HG03575 (cell line): Measurements from ENCODE around the gene SDSL.

Source experiments
- ATAC-seq: cut with Tn5 transposase; IDR thresholded peaks from one replicate; pipeline ENCODE4 v1.9.1; 2021; ENCODE audit not compliant: unreplicated experiment, insufficient number of reproducible peaks, low FRiP score; ENCODE audit errors: extremely low read depth

The SDSL gene, protein sequence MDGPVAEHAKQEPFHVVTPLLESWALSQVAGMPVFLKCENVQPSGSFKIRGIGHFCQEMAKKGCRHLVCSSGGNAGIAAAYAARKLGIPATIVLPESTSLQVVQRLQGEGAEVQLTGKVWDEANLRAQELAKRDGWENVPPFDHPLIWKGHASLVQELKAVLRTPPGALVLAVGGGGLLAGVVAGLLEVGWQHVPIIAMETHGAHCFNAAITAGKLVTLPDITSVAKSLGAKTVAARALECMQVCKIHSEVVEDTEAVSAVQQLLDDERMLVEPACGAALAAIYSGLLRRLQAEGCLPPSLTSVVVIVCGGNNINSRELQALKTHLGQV

DNA sequence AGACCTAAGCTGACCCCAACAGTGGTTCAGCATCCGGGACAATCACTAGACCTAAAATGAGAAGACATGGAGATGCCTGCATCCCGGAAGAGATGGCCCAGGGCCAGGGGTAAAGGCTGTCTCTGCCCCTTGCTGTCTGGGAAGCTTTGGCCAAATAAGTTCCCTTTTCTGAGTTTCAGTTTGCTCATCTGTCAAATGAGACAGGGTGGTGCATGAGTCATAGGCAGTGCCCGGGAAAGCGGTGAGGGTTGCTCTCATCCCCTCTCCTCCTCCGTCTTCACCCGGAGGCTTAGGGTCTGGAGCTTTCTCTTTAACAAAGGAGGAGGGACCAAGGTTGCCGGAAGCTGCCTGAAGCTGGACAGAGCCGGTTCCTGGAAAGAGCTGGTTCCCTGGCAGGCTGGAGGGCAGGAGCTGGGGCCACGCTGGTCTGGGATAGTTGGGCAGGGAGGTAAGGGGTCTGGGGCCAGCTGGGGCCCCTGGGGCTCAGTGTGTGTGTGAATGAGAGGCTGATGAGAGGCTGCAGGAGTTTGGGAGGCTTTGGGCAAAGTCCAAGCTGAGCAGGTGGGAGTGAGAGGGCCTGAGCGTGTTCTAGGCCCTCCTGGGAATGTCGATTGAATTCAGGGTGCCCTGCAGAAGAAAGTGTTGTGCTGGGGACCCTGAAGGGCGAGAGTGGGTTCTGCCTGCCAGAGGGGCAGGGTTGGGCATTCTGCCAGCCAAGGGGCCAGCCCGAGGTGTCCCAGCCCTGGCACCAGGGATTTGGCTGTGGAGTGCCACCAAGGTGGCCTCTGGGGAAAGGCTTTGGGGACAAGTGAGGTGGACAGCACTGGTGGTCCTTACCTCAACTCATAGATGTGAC is at the start of gene SDSL:
Gene SDSL, plus strand, starts transcription at position 351 of the 856 bp plus-strand sequence. CDS start 5,603 bp downstream, outside the sequence.
- peak; percentile 73 for ATAC-seq

DNA sequence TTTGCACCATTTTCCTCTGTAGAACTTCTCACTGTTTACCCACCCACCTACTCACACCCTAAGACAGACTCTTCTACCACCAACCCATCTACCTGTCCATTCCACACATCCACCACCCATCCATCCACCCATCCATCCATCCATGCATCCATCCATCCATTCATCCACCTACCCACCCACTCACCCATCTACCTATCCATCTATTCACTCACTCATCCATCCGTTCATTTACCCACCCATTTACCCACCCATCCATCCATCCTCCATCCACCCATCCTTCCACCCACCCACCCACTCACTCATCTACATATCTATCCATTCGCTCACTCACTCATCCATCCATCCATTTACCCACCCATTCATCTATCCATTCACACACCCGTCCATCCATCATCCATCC is 48.7 kb upstream of the SDSL start:
- ATAC-seq = no peak

- no peak for ATAC-seq
These were observed 48.2 kb upstream of the SDSL start for GRCh38 chr12:113373969-113374368.

DNA sequence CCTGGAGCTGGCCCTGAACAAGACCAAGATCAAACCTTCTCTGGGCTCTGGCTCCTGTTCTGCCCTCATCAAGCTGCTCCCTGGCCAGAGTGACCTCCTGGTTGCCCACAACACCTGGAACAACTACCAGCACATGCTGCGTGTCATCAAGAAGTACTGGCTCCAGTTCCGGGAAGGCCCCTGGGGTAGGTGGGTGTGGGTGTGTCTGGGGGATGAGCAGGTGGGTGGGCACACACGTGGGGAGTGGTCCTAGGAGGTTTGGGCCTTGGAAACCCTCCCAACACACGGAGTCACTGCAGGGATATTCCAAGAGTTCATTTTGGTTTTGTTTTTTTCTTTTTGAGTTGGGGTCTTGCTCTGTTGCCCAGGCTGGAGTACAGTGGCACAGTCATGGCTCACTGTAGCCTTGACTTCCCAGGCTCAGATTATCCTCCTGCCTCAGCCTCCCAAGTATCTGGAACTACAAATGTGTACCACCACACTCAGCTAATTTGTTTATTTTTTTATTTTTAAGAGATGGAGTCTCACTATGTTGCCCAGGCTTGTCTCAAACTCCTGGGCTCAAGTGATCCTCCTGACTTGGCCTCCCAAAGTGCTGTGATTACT is 47.3 kb upstream of the SDSL start:
- ATAC-seq = no peak

- ATAC-seq = no peak
These were observed 43.9 kb upstream of the SDSL start for GRCh38 chr12:113378291-113378690.

- ATAC-seq = no peak
These were observed 41.0 kb upstream of the SDSL start for GRCh38 chr12:113381220-113381619.

DNA sequence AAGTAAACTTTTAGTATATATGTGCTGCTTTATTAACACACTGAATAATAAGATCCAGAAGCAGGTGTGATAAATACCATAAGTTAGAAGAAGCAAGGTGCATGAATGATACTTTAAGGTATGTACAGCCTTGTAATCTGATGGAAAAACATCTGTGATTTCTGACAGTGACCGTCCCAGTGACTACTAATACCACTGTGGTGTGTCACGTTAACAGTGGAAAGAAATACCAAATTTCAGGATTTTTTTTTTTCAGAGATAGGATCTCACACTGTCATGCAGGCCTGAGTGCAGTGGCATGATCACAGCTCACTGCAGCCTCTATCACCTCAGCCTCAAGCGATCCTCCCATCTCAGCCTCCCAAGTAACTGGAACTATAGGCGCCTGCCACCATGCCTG is 40.0 kb upstream of the SDSL start:
- no peak for ATAC-seq

DNA sequence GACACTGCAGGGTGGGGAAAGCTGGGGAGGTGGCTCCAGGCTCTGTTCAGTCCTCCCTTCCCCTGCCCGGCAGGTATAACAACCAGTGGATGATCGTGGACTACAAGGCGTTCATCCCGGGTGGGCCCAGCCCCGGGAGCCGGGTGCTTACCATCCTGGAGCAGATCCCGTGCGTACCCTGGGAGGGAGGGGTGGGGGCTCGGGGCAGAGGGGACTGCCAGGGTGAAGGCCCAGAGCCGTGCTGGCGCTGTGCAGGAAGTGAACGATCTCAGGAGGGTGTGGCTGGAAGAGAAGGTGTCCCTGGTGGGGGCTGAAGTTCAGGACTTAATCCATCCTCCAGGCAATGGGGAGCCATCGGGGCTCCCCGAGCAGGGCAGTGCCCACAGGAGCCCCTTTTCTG is 37.4 kb upstream of the SDSL start:
- no peak for ATAC-seq

DNA sequence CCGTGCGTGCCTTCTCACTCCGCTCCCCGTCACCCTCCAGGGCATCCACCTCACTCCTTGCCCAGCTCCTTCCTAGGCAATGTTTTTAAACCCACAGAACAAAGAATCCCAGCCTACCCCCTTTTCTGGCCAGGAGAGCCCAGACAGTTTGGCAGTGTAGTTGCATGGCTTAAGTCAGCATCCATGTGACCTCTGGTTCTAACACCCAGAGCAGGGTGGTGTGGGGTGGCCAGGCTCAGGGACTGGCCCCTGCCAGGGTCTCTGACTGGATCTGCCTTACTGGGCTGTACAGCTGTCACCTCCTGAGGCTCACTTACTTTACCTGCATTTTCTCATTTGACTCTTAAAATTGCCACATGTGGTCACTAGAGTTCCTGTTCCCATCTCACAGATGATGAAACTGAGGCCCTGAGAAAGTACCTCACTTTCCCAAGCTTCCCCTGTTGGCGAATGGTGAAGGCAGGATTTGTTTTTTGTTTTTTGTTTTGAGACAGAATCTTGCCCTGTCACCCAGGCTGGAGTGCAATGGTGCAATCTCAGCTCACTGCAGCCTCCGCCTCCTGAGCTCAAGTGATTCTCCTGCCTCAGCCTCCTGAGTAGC is 36.8 kb upstream of the SDSL start:
- no peak for ATAC-seq

GRCh38 chr12:113386866-113387566 is 35.2 kb upstream of the SDSL start:
- no peak for ATAC-seq

DNA sequence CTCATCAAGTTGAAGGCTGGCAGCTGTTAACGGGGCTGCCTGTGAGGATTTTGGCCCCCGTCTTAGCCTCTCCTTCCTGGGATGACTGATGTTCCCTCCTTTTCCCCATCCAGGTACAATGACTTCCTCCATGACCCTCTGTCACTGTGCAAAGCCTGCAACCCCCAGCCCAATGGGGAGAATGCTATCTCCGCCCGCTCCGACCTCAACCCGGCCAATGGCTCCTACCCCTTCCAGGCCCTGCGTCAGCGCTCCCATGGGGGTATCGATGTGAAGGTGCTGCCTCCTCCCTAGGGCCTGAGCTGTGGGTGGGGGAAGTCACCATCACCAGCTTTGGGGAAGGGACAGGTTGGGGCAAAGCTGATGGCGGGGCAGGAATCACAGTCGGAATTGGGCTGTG is 34.5 kb upstream of the SDSL start:
- ATAC-seq = no peak

DNA sequence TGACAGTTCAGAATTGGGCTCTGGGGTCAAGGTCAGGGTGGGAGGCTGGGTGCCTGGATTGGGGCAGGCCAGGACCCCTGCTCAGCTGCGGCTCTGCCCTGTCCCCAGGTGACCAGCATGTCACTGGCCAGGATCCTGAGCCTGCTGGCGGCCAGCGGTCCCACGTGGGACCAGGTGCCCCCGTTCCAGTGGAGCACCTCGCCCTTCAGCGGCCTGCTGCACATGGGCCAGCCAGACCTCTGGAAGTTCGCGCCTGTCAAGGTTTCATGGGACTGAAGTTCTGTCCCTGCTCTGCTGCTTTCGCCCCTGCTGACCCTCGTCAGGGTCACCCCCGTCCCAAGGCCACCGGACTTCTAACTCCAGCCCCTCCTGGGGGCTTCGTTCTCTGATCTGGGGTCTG is 33.8 kb upstream of the SDSL start:
- ATAC-seq = no peak

- ATAC-seq = no peak
These were observed 31.8 kb upstream of the SDSL start for GRCh38 chr12:113390064-113391043.

GRCh38 chr12:113391145-113391544 is 31.0 kb upstream of the SDSL start:
- ATAC-seq = no peak

- ATAC-seq = no peak
These were observed 30.4 kb upstream of the SDSL start for GRCh38 chr12:113391650-113392337.

DNA sequence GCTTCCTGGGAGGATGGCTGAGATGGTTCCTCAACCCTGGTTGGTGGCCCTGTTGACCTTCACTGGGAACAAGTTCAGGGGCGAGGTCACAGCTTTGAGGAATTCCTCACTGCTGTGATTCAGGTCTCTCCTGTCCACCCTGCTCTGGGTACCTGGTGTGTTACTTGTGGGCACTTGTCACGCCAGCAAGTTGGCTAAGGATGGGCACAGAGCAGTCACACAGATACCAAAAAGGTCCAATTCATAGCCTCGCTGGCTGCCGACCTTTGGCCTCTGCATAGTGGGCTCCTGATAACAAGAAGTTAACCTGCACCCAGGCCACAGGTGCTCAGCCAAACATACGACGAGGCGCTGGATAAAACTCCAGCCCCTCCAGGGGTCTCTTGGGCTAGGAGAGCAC is 29.7 kb upstream of the SDSL start:
- ATAC-seq = no peak

GRCh38 chr12:113392988-113393579 is 29.1 kb upstream of the SDSL start:
- no peak for ATAC-seq
